ENCODE data around the gene MCF2L.

MCF2L gene

GRCh38 chr13:113001241-113002140 lies 32.5 kb downstream of the MCF2L start:
- in situ Hi-C loops (cut with MboI; ENCODE audit: low sequenced_read_pairs, unreplicated experiment) = no loop called here
- no peak for DNase-seq (ENCODE audit: low spot score)

GRCh38 chr13:113002206-113002912 lies 33.3 kb downstream of the MCF2L start:
- no peak for DNase-seq (ENCODE audit: low spot score)
- in situ Hi-C loops (cut with MboI; ENCODE audit: low sequenced_read_pairs, unreplicated experiment) = no loop called here
- TF ChIP-seq CTCF (IDR thresholded peaks at IDR 0.05; ENCODE audit: borderline replicate concordance, control extremely low read depth, extremely low read depth, insufficient read depth, missing control alignments) = no peak

More at GRCh38 chr13:113001241-113002140, 32.5 kb downstream of the MCF2L start:
- TF ChIP-seq CTCF (IDR thresholded peaks at IDR 0.05; ENCODE audit: borderline replicate concordance, control extremely low read depth, extremely low read depth, insufficient read depth, missing control alignments) = no peak

GRCh38 chr13:113002913-113003290 lies 33.9 kb downstream of the MCF2L start:
- in situ Hi-C loops (cut with MboI; ENCODE audit: low sequenced_read_pairs, unreplicated experiment) = no loop called here
- no peak for TF ChIP-seq CTCF (IDR thresholded peaks at IDR 0.05; ENCODE audit: borderline replicate concordance, control extremely low read depth, extremely low read depth, insufficient read depth, missing control alignments)
- no peak for DNase-seq (ENCODE audit: low spot score)

GRCh38 chr13:113004126-113004525 lies 35.1 kb downstream of the MCF2L start:
- in situ Hi-C loops (cut with MboI; ENCODE audit: low sequenced_read_pairs, unreplicated experiment) = no loop called here
- no peak for TF ChIP-seq CTCF (IDR thresholded peaks at IDR 0.05; ENCODE audit: borderline replicate concordance, control extremely low read depth, extremely low read depth, insufficient read depth, missing control alignments)
- DNase-seq (ENCODE audit: low spot score) = no peak

GRCh38 chr13:113005076-113005865 lies 36.3 kb downstream of the MCF2L start:
- TF ChIP-seq CTCF (IDR thresholded peaks at IDR 0.05; ENCODE audit: borderline replicate concordance, control extremely low read depth, extremely low read depth, insufficient read depth, missing control alignments) = no peak
- in situ Hi-C loops (cut with MboI; ENCODE audit: low sequenced_read_pairs, unreplicated experiment) = no loop called here
- no peak for DNase-seq (ENCODE audit: low spot score)

GRCh38 chr13:113005997-113006396 lies 37.0 kb downstream of the MCF2L start:
- in situ Hi-C loops (cut with MboI; ENCODE audit: low sequenced_read_pairs, unreplicated experiment) = no loop called here
- TF ChIP-seq CTCF (IDR thresholded peaks at IDR 0.05; ENCODE audit: borderline replicate concordance, control extremely low read depth, extremely low read depth, insufficient read depth, missing control alignments) = no peak
- no peak for DNase-seq (ENCODE audit: low spot score)
